ENCODE results near the gene AQP10.
"Not testable (repeated sequence)": the region's sequence is repeated elsewhere in the genome, so short reads cannot be mapped to it uniquely, and the experiment has no call there.

- not testable (repeated sequence) for TF ChIP-seq CTCF (IDR thresholded peaks at IDR 0.05 in 4 of 5, conservative IDR thresholded peaks at IDR 0.05 in 1 of 5); POLR2A (IDR thresholded peaks at IDR 0.05)
Measured at GRCh38 chr1:154307670-154308270, 13.1 kb upstream of the AQP10 start.

Measured in gastrocnemius medialis (tissue), 4 donors.